MM.1S (cell line): ENCODE results near the gene HYDIN.

Experiments used
- CTCF ChIP-seq: fragments of 300-600 bp; sonication (generic); IDR thresholded peaks from 2 replicates; pipeline ENCODE4 v1.5.1; 2016; ENCODE audit warnings: antibody characterized with exemption, low read length, mixed read lengths
- EZH2phosphoT487 ChIP-seq: fragments of 300-600 bp; sonication (generic); IDR thresholded peaks from 2 replicates; pipeline ENCODE4 v1.6.1; 2018; ENCODE audit warnings: antibody characterized with exemption, low read length

GRCh38 chr16:71179569-71179968, 51.0 kb downstream of the HYDIN start:
- no peak for TF ChIP-seq CTCF
- no peak for TF ChIP-seq EZH2phosphoT487
